A549 (cell line): ENCODE results near the gene TCF4. TPM values are rescaled to one million over a fixed set of nuclear protein-coding genes. Genes with fewer than 3 reads are reported as not detected.

Experiments
- ATAC-seq, 2 experiments: fragments of 200-7000 bp in 1 of 2; fragments of >200 bp in 1 of 2; cut with Nextera tagmentation in 1 of 2; cut with Tn5 transposase in 1 of 2; 3 replicates each; pipeline versions ENCODE4 v1.8.0 to v1.9.1; 2018 to 2020; ENCODE audit warnings: mild to moderate bottlenecking in 1 of 2, moderate library complexity in 1 of 2
- CTCF ChIA-PET: fragments of 300-600 bp; sonication (Branson Sonifier 250); formaldehyde crosslinking; extraction: SDS; loops from one replicate; lab custom pipeline; 2021; ENCODE audit warnings: antibody characterized with exemption, inconsistent platforms; lab: Yijun Ruan, JAX
- POLR2A ChIA-PET: fragments of 350-600 bp; formaldehyde crosslinking; extraction: SDS; loops from one replicate; lab custom pipeline; 2021; ENCODE audit warnings: antibody characterized with exemption, inconsistent platforms; lab: Yijun Ruan, JAX
- DNase-seq, 2 experiments: peaks; one replicate each; pipeline versions ENCODE4 v3.0.0 to v3.0.0-alpha.2; 2011 to 2016; ENCODE audit warnings: low read depth in 1 of 2, low spot score in 1 of 2
- FAIRE-seq: peaks from 2 replicates; lab custom pipeline; 2011; peaks lifted over from hg19 to GRCh38; lab: Jason Lieb, UNC
- H3K27ac ChIP-seq, 2 experiments: fragments of >200 bp; sonication (Bioruptor Twin); formaldehyde crosslinking; 3 replicates each; pipeline ENCODE4 v1.5.1; 2016 to 2017
- H3K4me1 ChIP-seq: fragments of >200 bp; sonication (Bioruptor Twin); formaldehyde crosslinking; 3 replicates; pipeline ENCODE4 v1.6.1; 2016
- H3K4me2 ChIP-seq: fragments of >200 bp; sonication (Bioruptor Twin); formaldehyde crosslinking; 3 replicates; pipeline ENCODE4 v1.6.1; 2016
- H3K4me3 ChIP-seq: fragments of >200 bp; sonication (Bioruptor Twin); formaldehyde crosslinking; 3 replicates; pipeline ENCODE4 v1.5.1; 2016
- H3K9me3 ChIP-seq: fragments of >200 bp; sonication (Bioruptor Twin); formaldehyde crosslinking; 3 replicates; pipeline ENCODE4 v1.6.1; 2016
- CBX8 ChIP-seq: fragments of 200-600 bp; sonication (generic); IDR thresholded peaks from 2 replicates; pipeline ENCODE4 v1.6.1; 2016
- CEBPB ChIP-seq, 2 experiments: fragments of >200 bp in 1 of 2; sonication (Bioruptor Twin) in 1 of 2; formaldehyde crosslinking in 1 of 2; IDR thresholded peaks; 2 replicates each; pipeline ENCODE4 v1.6.1; 2012 to 2016
- EHF ChIP-seq: fragments of 250-450 bp; sonication (Bioruptor Pico); IDR thresholded peaks from 2 replicates; pipeline ENCODE4 v1.5.0; 2020; ENCODE audit warnings: mild to moderate bottlenecking
- ELK1 ChIP-seq: fragments of 150-350 bp; IDR thresholded peaks from 2 replicates; pipeline ENCODE4 v1.6.1; 2014; ENCODE audit warnings: low read depth, mild to moderate bottlenecking, low read length
- EP300 ChIP-seq, 2 experiments: fragments of >200 bp; sonication (Bioruptor Twin); formaldehyde crosslinking; IDR thresholded peaks; 2 replicates in 1 of 2; 3 replicates in 1 of 2; pipeline ENCODE4 v1.6.1; 2016 to 2017
- FOSB ChIP-seq: fragments of 250-450 bp; sonication (Bioruptor Pico); IDR thresholded peaks from 2 replicates; pipeline ENCODE4 v1.5.0; 2020; ENCODE audit warnings: mild to moderate bottlenecking, moderate library complexity
- FOSL2 ChIP-seq, 2 experiments: fragments of 450-650 bp in 1 of 2; fragments of >200 bp in 1 of 2; sonication (Bioruptor Twin) in 1 of 2; formaldehyde crosslinking; IDR thresholded peaks; 2 replicates each; pipeline versions ENCODE4 v1.5.0 to v1.6.1; 2016 to 2020; ENCODE audit warnings: mild to moderate bottlenecking in 1 of 2, moderate library complexity in 1 of 2
- GATA3 ChIP-seq: IDR thresholded peaks from 2 replicates; pipeline ENCODE4 v1.6.1; 2012; ENCODE audit warnings: borderline replicate concordance
- HEYL ChIP-seq: fragments of 250-450 bp; sonication (Bioruptor Pico); IDR thresholded peaks from 2 replicates; pipeline ENCODE4 v1.8.0; 2021; ENCODE audit warnings: mild to moderate bottlenecking, moderate library complexity
- HMGXB4 ChIP-seq: fragments of 250-450 bp; sonication (Bioruptor Pico); IDR thresholded peaks from 2 replicates; pipeline ENCODE4 v1.5.0; 2021; ENCODE audit warnings: mild to moderate bottlenecking, moderate library complexity, borderline replicate concordance
- JUN ChIP-seq, 2 experiments: fragments of >200 bp; sonication (Bioruptor Twin); formaldehyde crosslinking; IDR thresholded peaks; 2 replicates in 1 of 2; 3 replicates in 1 of 2; pipeline ENCODE4 v1.6.1; 2016 to 2017
- MAZ ChIP-seq: fragments of 150-350 bp; IDR thresholded peaks from 2 replicates; pipeline ENCODE4 v1.6.1; 2014; ENCODE audit warnings: antibody characterized with exemption, low read depth, low read length, borderline replicate concordance
- NR3C1 ChIP-seq: fragments of >200 bp; sonication (Bioruptor Twin); formaldehyde crosslinking; IDR thresholded peaks from 3 replicates; pipeline ENCODE4 v1.6.1; 2017
- PHF8 ChIP-seq: fragments of 200-600 bp; sonication (generic); IDR thresholded peaks from 2 replicates; pipeline ENCODE4 v1.6.1; 2016; ENCODE audit warnings: low read depth, mild to moderate bottlenecking, antibody characterized with exemption, moderate library complexity, borderline replicate concordance
- POLR2A ChIP-seq: IDR thresholded peaks from 2 replicates; pipeline ENCODE4 v1.6.1; 2012; ENCODE audit warnings: mild to moderate bottlenecking, low read length
- RCOR1 ChIP-seq: fragments of 150-350 bp; IDR thresholded peaks from 2 replicates; pipeline ENCODE4 v1.6.1; 2014; ENCODE audit warnings: antibody characterized with exemption, low read length, low read depth
- RFX5 ChIP-seq: fragments of 450-650 bp; IDR thresholded peaks from 2 replicates; pipeline ENCODE4 v1.7.1; 2014; ENCODE audit warnings: antibody characterized with exemption, mild to moderate bottlenecking, moderate library complexity
- RNF2 ChIP-seq: fragments of 200-600 bp; sonication (generic); IDR thresholded peaks from 2 replicates; pipeline ENCODE4 v1.6.1; 2016; ENCODE audit warnings: low read depth, mild to moderate bottlenecking, antibody characterized with exemption, moderate library complexity, borderline replicate concordance
- SREBF2 ChIP-seq: fragments of 450-650 bp; IDR thresholded peaks from 2 replicates; pipeline ENCODE4 v1.6.1; 2014; ENCODE audit warnings: mild to moderate bottlenecking, moderate library complexity
- TFCP2L1 ChIP-seq: fragments of 250-450 bp; sonication (Bioruptor Pico); IDR thresholded peaks from 2 replicates; pipeline ENCODE4 v1.5.0; 2021; ENCODE audit warnings: mild to moderate bottlenecking
- ZC3H11A ChIP-seq: fragments of 450-650 bp; IDR thresholded peaks from 2 replicates; pipeline ENCODE4 v1.6.1; 2014; ENCODE audit warnings: antibody characterized with exemption, mild to moderate bottlenecking
- ZFP36 ChIP-seq: fragments of 450-650 bp; IDR thresholded peaks from 2 replicates; pipeline ENCODE4 v1.6.1; 2014; ENCODE audit warnings: borderline replicate concordance; ENCODE audit not compliant: partially characterized antibody
- ZNF302 ChIP-seq: fragments of 250-450 bp; sonication (Bioruptor Pico); IDR thresholded peaks from 2 replicates; pipeline ENCODE4 v1.9.0; 2021; ENCODE audit warnings: inconsistent platforms, mild to moderate bottlenecking, moderate library complexity
- WGBS: methylation state at CpG from one replicate; pipeline ENCODE4 v1.1.6; 2017; ENCODE audit errors: missing lambda C conversion rate; 5-methylcytosine and 5-hydroxymethylcytosine counted together
- polyA plus RNA-seq, 4 experiments: library from polyadenylated mRNA; depleted of rRNA in 3 of 4; stranded (reverse); fragments of >200 nt; fragmentation: RNase III in 1 of 4; extraction: RNeasy Plus Mini Kit Qiagen cat#74134 plus additional on column Dnase treatment in 1 of 4; gene quantifications; 2 replicates in 3 of 4; 3 replicates in 1 of 4; pipeline ENCODE4 v1.2.3, GENCODE V29; 2011 to 2017
- TF ChIP-seq, protein P1 (sequence below): fragments of 450-650 bp; IDR thresholded peaks from 2 replicates; pipeline ENCODE4 v1.6.1; 2014; ENCODE audit warnings: antibody characterized with exemption
- TF ChIP-seq, protein P2 (sequence below): fragments of >200 bp; sonication (Bioruptor Twin); formaldehyde crosslinking; IDR thresholded peaks from 3 replicates; pipeline ENCODE4 v1.6.1; 2016

The TCF4 gene
- polyA plus RNA-seq, 2 of the 4 experiments (the other 2 are of a cell fraction): 3.0 to 4.0 TPM

DNA sequence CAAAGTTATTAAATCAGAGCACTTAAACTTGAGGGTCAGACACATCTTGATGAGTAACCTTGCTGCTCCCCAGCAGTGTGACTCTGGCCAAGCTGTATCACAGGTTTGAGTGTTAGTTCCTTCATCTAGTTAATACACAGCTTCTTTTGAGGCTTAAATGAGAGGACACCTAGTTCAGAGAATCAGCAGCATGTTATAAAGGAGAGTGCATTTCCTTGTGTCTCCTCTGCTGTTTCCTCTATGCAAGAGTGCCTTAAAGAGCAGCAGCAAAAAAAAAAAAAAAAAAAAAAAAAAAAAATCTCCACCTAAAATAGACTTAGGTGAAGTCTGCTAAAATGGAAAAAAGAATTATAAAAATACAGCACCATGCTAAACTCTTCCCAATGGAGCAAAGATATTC lies 261.9 kb downstream of the TCF4 start (continued):
- no peak for TF ChIP-seq HMGXB4 (CRISPR knock-in tag)
- TF ChIP-seq GATA3: no peak
- no peak for TF ChIP-seq ZFP36
- TF ChIP-seq EHF (CRISPR knock-in tag): no peak
- TF ChIP-seq RCOR1: no peak
- no peak for TF ChIP-seq RNF2
- no peak for TF ChIP-seq ZNF302 (CRISPR knock-in tag)
- no peak for TF ChIP-seq ELK1
- no peak for TF ChIP-seq TFCP2L1
- TF ChIP-seq, all 56 proteins: peak for 0

GRCh38 chr18:55324166-55324565 lies 263.8 kb downstream of the TCF4 start:
- ChIA-PET POLR2A (no interaction called here), CTCF (no interaction called here)
- no peak overlapping the region for H3K4me3 ChIP-seq
- TF ChIP-seq EP300 (IDR thresholded peaks at IDR 0.05) (no peak), PHF8 (no peak), CBX8 (no peak), HEYL (no peak), POLR2A (no peak), JUN (IDR thresholded peaks at IDR 0.05) (no peak), MAZ (no peak), CEBPB (IDR thresholded peaks at IDR 0.05) (no peak), SREBF2 (no peak), FOSL2 (IDR thresholded peaks at IDR 0.05) (no peak), FOSL2 (CRISPR knock-in tag; IDR thresholded peaks at IDR 0.05) (no peak), NR3C1 (no peak), EHF (CRISPR knock-in tag) (no peak), RFX5 (no peak)
- TF ChIP-seq, protein P1, sequence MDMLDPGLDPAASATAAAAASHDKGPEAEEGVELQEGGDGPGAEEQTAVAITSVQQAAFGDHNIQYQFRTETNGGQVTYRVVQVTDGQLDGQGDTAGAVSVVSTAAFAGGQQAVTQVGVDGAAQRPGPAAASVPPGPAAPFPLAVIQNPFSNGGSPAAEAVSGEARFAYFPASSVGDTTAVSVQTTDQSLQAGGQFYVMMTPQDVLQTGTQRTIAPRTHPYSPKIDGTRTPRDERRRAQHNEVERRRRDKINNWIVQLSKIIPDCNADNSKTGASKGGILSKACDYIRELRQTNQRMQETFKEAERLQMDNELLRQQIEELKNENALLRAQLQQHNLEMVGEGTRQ: no peak
- DNase-seq (no peak), ATAC-seq (no peak), FAIRE-seq (no peak)
- no peak overlapping the region for H3K27ac ChIP-seq
- no peaks in the 10 kb centered on the region for H3K9me3 ChIP-seq
- H3K4me1 ChIP-seq: no peaks in the 10 kb centered on the region
- 70% methylated on average over 5 of the region's 5 CpGs for WGBS
- H3K4me2 ChIP-seq: no peak overlapping the region

GRCh38 chr18:55323051-55323994 lies 264.7 kb downstream of the TCF4 start:
- TF ChIP-seq RFX5: no peak
- TF ChIP-seq ZC3H11A: no peak
- no peak for TF ChIP-seq HEYL
- TF ChIP-seq HMGXB4 (CRISPR knock-in tag): no peak
- TF ChIP-seq, protein P2, sequence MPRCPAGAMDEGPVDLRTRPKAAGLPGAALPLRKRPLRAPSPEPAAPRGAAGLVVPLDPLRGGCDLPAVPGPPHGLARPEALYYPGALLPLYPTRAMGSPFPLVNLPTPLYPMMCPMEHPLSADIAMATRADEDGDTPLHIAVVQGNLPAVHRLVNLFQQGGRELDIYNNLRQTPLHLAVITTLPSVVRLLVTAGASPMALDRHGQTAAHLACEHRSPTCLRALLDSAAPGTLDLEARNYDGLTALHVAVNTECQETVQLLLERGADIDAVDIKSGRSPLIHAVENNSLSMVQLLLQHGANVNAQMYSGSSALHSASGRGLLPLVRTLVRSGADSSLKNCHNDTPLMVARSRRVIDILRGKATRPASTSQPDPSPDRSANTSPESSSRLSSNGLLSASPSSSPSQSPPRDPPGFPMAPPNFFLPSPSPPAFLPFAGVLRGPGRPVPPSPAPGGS: no peak
- no peak for TF ChIP-seq POLR2A
- no peak for TF ChIP-seq FOSB (CRISPR knock-in tag)
- WGBS: 87% methylated on average over 10 of the region's 10 CpGs
- DNase-seq (no peak), ATAC-seq (no peak), FAIRE-seq (no peak)
- H3K9me3 ChIP-seq: no peaks in the 10 kb centered on the region
- no peaks in the 10 kb centered on the region for H3K4me1 ChIP-seq
- H3K4me2 ChIP-seq: no peak overlapping the region; the same call in 2 of the 3 replicates
- no peak overlapping the region for H3K4me3 ChIP-seq
- CTCF ChIA-PET: no interaction called here
- POLR2A ChIA-PET: no interaction called here
- H3K27ac ChIP-seq: no peak overlapping the region
